C4-2B (cell line): ENCODE data around the gene ABCA4.

Experiments
- CTCF ChIP-seq: fragments of 450-650 bp; conservative IDR thresholded peaks from 2 replicates; pipeline ENCODE4 v1.5.1; 2017; ENCODE audit warnings: mild to moderate bottlenecking
- ZFX ChIP-seq: fragments of 450-650 bp; IDR thresholded peaks from 2 replicates; pipeline ENCODE4 v1.6.1; 2017

GRCh38 chr1:94115900-94116436, 5.0 kb downstream of the ABCA4 start:
- TF ChIP-seq CTCF (no peak), ZFX (no peak)
